Subcutaneous adipose tissue (tissue), 4 donors: ENCODE data around the gene TMEM217. TPM values are rescaled to one million over a fixed set of nuclear protein-coding genes. Genes with fewer than 3 reads are reported as not detected.

ENCODE experiments used
- CTCF ChIP-seq: fragments of 450-650 bp; IDR thresholded peaks from one replicate; pipeline ENCODE4 v1.5.1; 2016; ENCODE audit warnings: low read depth, mild to moderate bottlenecking, control low read depth, antibody characterized with exemption, moderate library complexity
- total RNA-seq, 4 donors: library from RNA; depleted of rRNA; stranded (reverse); fragments of >200 nt; gene quantifications; one replicate each; pipeline ENCODE4 v1.1.0, GENCODE V29; 2016

TMEM217 gene
- total RNA-seq, 4 donors from 2014 or later = 0.34 to 0.44 TPM; not detected in 2

- TF ChIP-seq CTCF = no peak
These were observed 4.6 kb upstream of the TMEM217 start for GRCh38 chr6:37262446-37263026.

- TF ChIP-seq CTCF = no peak
These were observed 3.3 kb upstream of the TMEM217 start for GRCh38 chr6:37261198-37261597.

DNA sequence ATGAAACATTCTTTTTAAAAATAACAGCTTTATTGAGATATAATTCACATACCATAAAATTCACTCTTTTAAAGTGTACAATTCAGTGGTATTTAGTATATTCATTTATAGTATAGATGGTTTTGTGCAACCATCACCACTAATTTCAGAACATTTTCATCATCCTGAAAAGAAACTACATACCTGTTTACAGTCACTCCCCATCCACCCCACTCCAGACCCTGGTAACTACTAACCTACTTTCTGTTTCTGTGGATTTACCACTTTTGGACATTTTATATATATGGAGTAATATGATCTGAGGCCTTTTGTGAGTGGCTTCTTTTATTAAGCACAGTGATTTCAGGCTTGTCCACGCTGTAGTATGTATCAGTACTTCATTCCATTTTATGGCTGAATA, 2.5 kb upstream of the TMEM217 start:
- TF ChIP-seq CTCF = no peak

DNA sequence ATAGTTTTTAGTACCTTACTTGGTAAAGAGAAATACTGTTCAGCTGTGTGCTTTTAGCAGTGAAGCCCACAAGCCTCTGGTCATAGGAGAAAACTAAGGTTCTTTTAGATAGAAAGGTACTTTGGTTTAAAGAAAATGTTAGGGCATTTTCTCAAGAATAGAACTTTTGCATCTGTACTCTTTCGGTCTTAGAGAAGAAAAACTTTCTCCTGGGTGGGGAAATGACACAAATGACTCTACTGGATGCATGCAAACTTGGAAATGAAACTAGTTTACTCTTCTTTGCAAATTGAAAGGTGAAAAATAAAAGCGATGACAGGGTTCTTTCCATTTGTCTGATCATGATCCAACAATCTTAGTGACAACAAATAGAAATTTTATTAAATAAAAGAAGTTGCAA, 2.1 kb upstream of the TMEM217 start:
- TF ChIP-seq CTCF = no peak

GRCh38 chr6:37259191-37259590, 1.2 kb upstream of the TMEM217 start:
- TF ChIP-seq CTCF = no peak

- TF ChIP-seq CTCF = no peak
These were observed 611 bp upstream of the TMEM217 start for GRCh38 chr6:37258405-37259105.

DNA sequence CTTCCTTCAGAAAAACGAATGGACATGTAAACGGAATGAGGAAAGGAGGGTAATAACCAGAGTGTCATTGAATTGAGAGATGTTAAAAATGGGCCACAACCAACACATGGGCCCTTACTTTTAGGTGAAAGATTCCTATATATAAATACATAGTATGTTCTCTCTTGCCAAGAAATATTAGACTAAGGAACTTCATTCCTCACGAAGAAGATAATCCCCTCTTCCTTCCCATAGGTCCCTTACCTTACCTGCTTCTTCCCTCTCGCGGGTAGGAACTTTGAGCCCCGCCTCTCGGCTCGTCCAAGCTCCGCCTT, 667 bp downstream of the TMEM217 start:
- no peak for TF ChIP-seq CTCF
